Neural progenitor cell (in vitro differentiated cells): ENCODE data around the gene LCAT. TPM values are rescaled to one million over a fixed set of nuclear protein-coding genes. Genes with fewer than 3 reads are reported as not detected.

Source experiments
- DNase-seq: peaks from one replicate; pipeline ENCODE4 v3.0.0-alpha.2; 2016; ENCODE audit warnings: low spot score
- H2AFZ ChIP-seq: fragments of 200-600 bp; sonication (generic); replicated peaks from 2 replicates; pipeline ENCODE4 v1.6.1; 2016; ENCODE audit warnings: antibody characterized with exemption
- H3F3A ChIP-seq: fragments of 200-600 bp; sonication (generic); 2 replicates; pipeline ENCODE4 v1.6.1; 2016; ENCODE audit warnings: antibody characterized with exemption, low read depth
- H3K27ac ChIP-seq: fragments of 200-600 bp; sonication (generic); 2 replicates; pipeline ENCODE4 v1.5.1; 2016; ENCODE audit warnings: mild to moderate bottlenecking
- H3K27me3 ChIP-seq: fragments of 200-600 bp; sonication (generic); 2 replicates; pipeline ENCODE4 v1.6.1; 2016; ENCODE audit warnings: mild to moderate bottlenecking, moderate library complexity
- H3K36me3 ChIP-seq: fragments of 200-600 bp; sonication (generic); 2 replicates; pipeline ENCODE4 v1.5.1; 2016
- H3K4me1 ChIP-seq: fragments of 200-600 bp; sonication (generic); 2 replicates; pipeline ENCODE4 v1.6.1; 2016; ENCODE audit warnings: mixed run types
- H3K4me2 ChIP-seq: fragments of 200-600 bp; sonication (generic); 2 replicates; pipeline ENCODE4 v1.6.1; 2016
- H3K4me3 ChIP-seq: fragments of 200-600 bp; sonication (generic); 2 replicates; pipeline ENCODE4 v1.5.1; 2016
- H3K79me2 ChIP-seq: fragments of 200-600 bp; sonication (generic); 2 replicates; pipeline ENCODE4 v1.6.1; 2016; ENCODE audit warnings: low read depth
- H3K9ac ChIP-seq: fragments of 200-600 bp; sonication (generic); 2 replicates; pipeline ENCODE4 v1.6.1; 2016
- H3K9me3 ChIP-seq: fragments of 200-600 bp; sonication (generic); 2 replicates; pipeline ENCODE4 v1.5.1; 2016; ENCODE audit warnings: low read depth
- H4K20me1 ChIP-seq: fragments of 200-600 bp; sonication (generic); 2 replicates; pipeline ENCODE4 v1.6.1; 2016; ENCODE audit warnings: low read depth
- H3K27ac Mint-ChIP-seq: 3 replicates; pipeline ENCODE4 v1.8.0; 2021; ENCODE audit warnings: mixed read lengths
- H3K27me3 Mint-ChIP-seq: 2 replicates; pipeline ENCODE4 v1.8.0; 2022; ENCODE audit warnings: low read depth, mild to moderate bottlenecking, inconsistent platforms, moderate library complexity, mixed read lengths; ENCODE audit not compliant: insufficient read depth
- H3K36me3 Mint-ChIP-seq: 3 replicates; pipeline ENCODE4 v1.8.0; 2021; ENCODE audit warnings: mixed read lengths
- H3K4me1 Mint-ChIP-seq: 3 replicates; pipeline ENCODE4 v1.8.0; 2021; ENCODE audit warnings: mixed read lengths
- H3K4me3 Mint-ChIP-seq: 3 replicates; pipeline ENCODE4 v1.8.0; 2021; ENCODE audit warnings: mild to moderate bottlenecking, moderate library complexity, mixed read lengths
- H3K9me3 Mint-ChIP-seq: 3 replicates; pipeline ENCODE4 v1.8.0; 2020; ENCODE audit warnings: mixed read lengths
- EZH2 ChIP-seq: fragments of 200-600 bp; sonication (generic); IDR thresholded peaks from 2 replicates; pipeline ENCODE4 v1.6.1; 2017; ENCODE audit warnings: antibody characterized with exemption, mild to moderate bottlenecking, moderate library complexity
- EZH2phosphoT487 ChIP-seq: fragments of 200-600 bp; sonication (generic); IDR thresholded peaks from 2 replicates; pipeline ENCODE4 v1.6.1; 2017; ENCODE audit warnings: antibody characterized with exemption
- total RNA-seq: library from RNA; depleted of rRNA; stranded (reverse); fragments of >200 nt; gene quantifications from 2 replicates; pipeline ENCODE4 v1.2.3, GENCODE V29; 2015; ENCODE audit warnings: low replicate concordance
- TF ChIP-seq, protein P1 (sequence below): fragments of 200-600 bp; sonication (generic); IDR thresholded peaks from 2 replicates; pipeline ENCODE4 v1.5.1; 2017; ENCODE audit warnings: antibody characterized with exemption, mild to moderate bottlenecking

The LCAT gene
- total RNA-seq, 1 donor from 2014 or later, result 1.5 TPM

GRCh38 chr16:67964477-67965131 lies 20.7 kb upstream of the LCAT start:
- no peak overlapping the region for H3K9ac ChIP-seq
- peaks cover 20% of the 10 kb centered on the region for H3K27me3 ChIP-seq
- no peak overlapping the region for H3K27ac ChIP-seq
- Mint-ChIP-seq H3K27ac (no peak overlapping the region), H3K36me3 (no peaks in the 10 kb centered on the region), H3K27me3 (peaks cover 14% of the 10 kb centered on the region), H3K4me1 (peaks cover 15% of the 10 kb centered on the region), H3K4me3 (no peak overlapping the region), H3K9me3 (no peaks in the 10 kb centered on the region)
- TF ChIP-seq EZH2phosphoT487 (no peak), EZH2 (no peak)
- TF ChIP-seq, protein P1, sequence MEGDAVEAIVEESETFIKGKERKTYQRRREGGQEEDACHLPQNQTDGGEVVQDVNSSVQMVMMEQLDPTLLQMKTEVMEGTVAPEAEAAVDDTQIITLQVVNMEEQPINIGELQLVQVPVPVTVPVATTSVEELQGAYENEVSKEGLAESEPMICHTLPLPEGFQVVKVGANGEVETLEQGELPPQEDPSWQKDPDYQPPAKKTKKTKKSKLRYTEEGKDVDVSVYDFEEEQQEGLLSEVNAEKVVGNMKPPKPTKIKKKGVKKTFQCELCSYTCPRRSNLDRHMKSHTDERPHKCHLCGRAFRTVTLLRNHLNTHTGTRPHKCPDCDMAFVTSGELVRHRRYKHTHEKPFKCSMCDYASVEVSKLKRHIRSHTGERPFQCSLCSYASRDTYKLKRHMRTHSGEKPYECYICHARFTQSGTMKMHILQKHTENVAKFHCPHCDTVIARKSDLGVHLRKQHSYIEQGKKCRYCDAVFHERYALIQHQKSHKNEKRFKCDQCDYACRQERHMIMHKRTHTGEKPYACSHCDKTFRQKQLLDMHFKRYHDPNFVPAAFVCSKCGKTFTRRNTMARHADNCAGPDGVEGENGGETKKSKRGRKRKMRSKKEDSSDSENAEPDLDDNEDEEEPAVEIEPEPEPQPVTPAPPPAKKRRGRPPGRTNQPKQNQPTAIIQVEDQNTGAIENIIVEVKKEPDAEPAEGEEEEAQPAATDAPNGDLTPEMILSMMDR, result no peak
- no peak overlapping the region for H2AFZ ChIP-seq
- no peaks in the 10 kb centered on the region for H3K79me2 ChIP-seq
- no peaks in the 10 kb centered on the region for H3K9me3 ChIP-seq
- peaks cover 14% of the 10 kb centered on the region for H3K4me1 ChIP-seq
- H3K4me3 ChIP-seq, result no peak overlapping the region
- H4K20me1 ChIP-seq, result peaks cover 5% of the 10 kb centered on the region
- no peak overlapping the region for H3K4me2 ChIP-seq
- peaks cover 21% of the 10 kb centered on the region for H3F3A ChIP-seq
- H3K36me3 ChIP-seq, result no peaks in the 10 kb centered on the region
- no peak for DNase-seq

DNA sequence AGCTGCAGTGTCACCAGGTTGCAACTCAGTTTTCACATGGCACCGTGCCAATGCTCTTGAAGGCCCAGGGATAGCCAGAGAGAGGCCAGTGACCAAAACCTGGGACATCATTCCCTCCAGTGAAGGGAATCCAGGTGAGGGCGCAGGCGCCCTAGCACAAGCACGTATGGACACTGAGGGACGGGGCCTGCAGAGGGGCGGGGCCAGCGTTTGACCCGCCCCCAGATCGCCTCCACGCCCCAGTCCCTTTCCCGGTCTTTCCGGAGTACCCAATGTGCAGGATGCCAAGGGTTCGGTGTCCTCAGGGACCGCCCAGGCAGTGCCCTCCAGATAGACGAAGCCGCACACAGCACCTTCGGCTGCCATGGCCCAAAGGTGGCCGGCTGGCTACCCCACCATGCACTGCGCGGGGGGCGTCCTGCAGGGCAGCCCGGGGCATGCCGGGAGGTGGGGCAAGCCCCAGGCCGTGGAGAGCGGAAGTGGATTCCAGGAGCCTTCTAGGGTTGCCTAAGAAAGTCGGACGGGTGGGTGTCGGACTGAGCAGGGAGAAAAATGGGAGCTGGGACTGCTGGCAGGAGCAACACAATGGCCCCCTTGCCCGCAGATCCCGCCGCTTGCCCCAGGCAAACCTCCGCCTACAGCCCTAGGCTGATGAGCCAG lies 19.9 kb upstream of the LCAT start:
- no peak overlapping the region for H3K4me3 Mint-ChIP-seq

DNA sequence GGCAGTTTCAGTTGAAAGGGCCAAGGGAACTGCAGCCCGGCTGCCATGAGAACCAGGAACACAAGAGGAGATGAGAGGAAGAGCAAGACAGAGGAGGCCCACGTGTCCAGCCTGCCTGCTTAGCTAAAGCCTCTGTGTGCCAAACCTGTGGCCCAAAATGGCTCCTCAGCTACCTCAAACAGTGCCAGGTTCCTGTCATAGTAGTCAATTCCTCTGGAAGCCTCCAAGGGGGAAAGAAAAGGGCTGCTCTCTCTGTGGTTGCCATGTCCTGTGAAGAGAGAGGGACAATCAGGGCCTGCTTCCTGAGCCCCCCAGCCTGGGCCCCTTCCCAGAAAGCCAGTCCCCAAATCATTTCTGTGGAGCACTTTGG lies 19.4 kb upstream of the LCAT start:
- Mint-ChIP-seq H3K36me3 (no peaks in the 10 kb centered on the region), H3K4me3 (no peak overlapping the region), H3K9me3 (no peaks in the 10 kb centered on the region), H3K27me3 (peaks cover 7% of the 10 kb centered on the region), H3K27ac (no peak overlapping the region), H3K4me1 (peaks cover 11% of the 10 kb centered on the region)
- Histone ChIP-seq H2AFZ (no peak overlapping the region), H3K4me2 (no peak overlapping the region), H3K4me3 (no peak overlapping the region), H4K20me1 (peaks cover 5% of the 10 kb centered on the region), H3F3A (peaks cover 15% of the 10 kb centered on the region), H3K4me1 (peaks cover 14% of the 10 kb centered on the region), H3K27me3 (peaks cover 12% of the 10 kb centered on the region), H3K9me3 (no peaks in the 10 kb centered on the region), H3K9ac (no peak overlapping the region), H3K27ac (no peak overlapping the region), H3K79me2 (no peaks in the 10 kb centered on the region), H3K36me3 (no peaks in the 10 kb centered on the region)
- TF ChIP-seq EZH2, result no peak
- TF ChIP-seq, protein P1, result no peak
- no peak for TF ChIP-seq EZH2phosphoT487
- no peak for DNase-seq

More for the DNA sequence above, 19.9 kb upstream of the LCAT start:
- Histone ChIP-seq H3K27ac (no peak overlapping the region), H3K27me3 (peaks cover 17% of the 10 kb centered on the region), H3K4me2 (no peak overlapping the region), H3K4me1 (peaks cover 14% of the 10 kb centered on the region), H2AFZ (no peak overlapping the region), H4K20me1 (peaks cover 5% of the 10 kb centered on the region), H3F3A (peaks cover 19% of the 10 kb centered on the region), H3K9ac (no peak overlapping the region), H3K36me3 (no peaks in the 10 kb centered on the region), H3K4me3 (no peak overlapping the region), H3K9me3 (no peaks in the 10 kb centered on the region), H3K79me2 (no peaks in the 10 kb centered on the region)
- Mint-ChIP-seq H3K4me1 (peaks cover 11% of the 10 kb centered on the region), H3K27me3 (peaks cover 8% of the 10 kb centered on the region), H3K36me3 (no peaks in the 10 kb centered on the region), H3K27ac (no peak overlapping the region), H3K9me3 (no peaks in the 10 kb centered on the region)
- TF ChIP-seq EZH2phosphoT487 (no peak), EZH2 (no peak)
- TF ChIP-seq, protein P1, result no peak
- DNase-seq, result no peak
